Measurements from ENCODE around the gene CETN1.

The CETN1 gene

GRCh38 chr18:580154-580553, at the start of gene CETN1:
Gene CETN1 (plus strand): TSS chr18:580380. CDS start chr18:580409, 29 bp downstream.
- no peak for DNase-seq (ENCODE audit: low read depth)

GRCh38 chr18:532018-532417, 48.2 kb upstream of the CETN1 start:
- no peak for DNase-seq (ENCODE audit: low read depth)

GRCh38 chr18:532632-533031, 47.5 kb upstream of the CETN1 start:
- DNase-seq (ENCODE audit: low read depth), result no peak

- DNase-seq (ENCODE audit: low read depth), result no peak
Observed at GRCh38 chr18:533995-534601, 46.1 kb upstream of the CETN1 start.

GRCh38 chr18:543447-544078, 36.6 kb upstream of the CETN1 start:
- no peak for DNase-seq (ENCODE audit: low read depth)

- no peak for DNase-seq (ENCODE audit: low read depth)
Observed at GRCh38 chr18:549967-550366, 30.2 kb upstream of the CETN1 start.

- DNase-seq (ENCODE audit: low read depth), result no peak
Observed at GRCh38 chr18:551404-552061, 28.6 kb upstream of the CETN1 start.

GRCh38 chr18:555705-556457, 24.3 kb upstream of the CETN1 start:
- no peak for DNase-seq (ENCODE audit: low read depth)

GRCh38 chr18:564708-565561, 15.2 kb upstream of the CETN1 start:
- DNase-seq (ENCODE audit: low read depth), result no peak

- DNase-seq (ENCODE audit: low read depth), result no peak
Observed at GRCh38 chr18:565562-566061, 14.6 kb upstream of the CETN1 start.

GRCh38 chr18:567122-567521, 13.1 kb upstream of the CETN1 start:
- no peak for DNase-seq (ENCODE audit: low read depth)

- DNase-seq (ENCODE audit: low read depth), result no peak
Observed at GRCh38 chr18:568731-569130, 11.4 kb upstream of the CETN1 start.

- DNase-seq (ENCODE audit: low read depth), result no peak
Observed at GRCh38 chr18:570256-570655, 9.9 kb upstream of the CETN1 start.

GRCh38 chr18:570697-571096, 9.5 kb upstream of the CETN1 start:
- no peak for DNase-seq (ENCODE audit: low read depth)

GRCh38 chr18:572091-572830, 7.9 kb upstream of the CETN1 start:
- DNase-seq (ENCODE audit: low read depth), result no peak

GRCh38 chr18:572831-573289, 7.3 kb upstream of the CETN1 start:
- DNase-seq (ENCODE audit: low read depth), result no peak

GRCh38 chr18:573385-573784, 6.8 kb upstream of the CETN1 start:
- no peak for DNase-seq (ENCODE audit: low read depth)

GRCh38 chr18:574149-574860, 5.9 kb upstream of the CETN1 start:
- DNase-seq (ENCODE audit: low read depth), result no peak

- DNase-seq (ENCODE audit: low read depth), result no peak
Observed at GRCh38 chr18:574865-575645, 5.1 kb upstream of the CETN1 start.
